T-helper 1 cell treated with Interleukin-12 subunit alpha and Interleukin-12 subunit beta and Interleukin-4 antibody, amounts not matched to agents 30 ng/mL and 1 ng/mL, for 36 hours (primary cell): ENCODE measurements around the gene THBD. TPM values are rescaled to one million over a fixed set of nuclear protein-coding genes. Genes with fewer than 3 reads are reported as not detected.

Experiments used
- intact Hi-C: fragments of 100-400 bp; cut with micrococcal nuclease; formaldehyde crosslinking; loops from one replicate; pipeline ENCODE4 v1.15.1; 2024
- total RNA-seq: library from RNA; stranded (reverse); gene quantifications from 2 replicates; pipeline ENCODE4 v1.2.3, GENCODE V29; 2022

The THBD gene
- total RNA-seq, 1 donor from 2014 or later: not detected

DNA sequence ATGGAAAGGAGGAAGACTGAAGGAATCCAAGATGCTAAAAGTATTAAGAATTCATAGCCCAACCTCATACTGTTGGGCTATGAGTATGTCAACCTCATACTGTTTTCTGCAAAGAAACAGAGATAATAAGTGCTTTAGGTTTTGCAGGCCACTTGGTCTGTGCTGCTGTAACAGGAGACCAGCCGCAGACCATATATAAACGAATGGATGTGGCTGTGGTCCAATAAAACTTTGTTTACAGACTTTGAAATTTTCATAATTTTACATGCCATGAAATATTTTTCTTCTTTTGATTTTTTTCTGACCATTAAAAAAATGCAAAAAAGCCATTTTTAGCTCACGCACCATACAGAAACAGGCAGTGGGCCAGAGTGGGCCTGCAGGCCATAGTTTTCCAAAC is 13.7 kb upstream of the THBD start:
- intact Hi-C loops: no loop called here

DNA sequence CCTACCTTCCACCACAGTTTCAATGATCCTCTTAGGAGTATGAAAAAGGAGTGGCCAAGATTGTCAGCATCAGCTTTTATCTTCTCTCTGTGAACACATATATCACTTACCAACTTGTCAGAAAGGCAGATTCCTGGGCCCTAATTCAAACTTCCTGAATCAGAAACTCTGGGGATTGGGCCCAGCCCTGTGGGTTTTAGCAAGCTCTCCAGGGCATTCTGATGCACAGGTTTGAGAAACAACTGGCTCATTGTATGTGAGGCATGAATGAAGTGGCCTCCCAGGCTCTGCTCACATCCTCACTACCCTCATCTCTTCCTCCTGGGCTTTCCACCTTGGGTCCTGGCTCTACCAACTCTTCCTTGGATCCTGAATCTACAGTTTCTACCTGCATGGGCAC is 13.2 kb upstream of the THBD start:
- intact Hi-C loops: no loop called here

DNA sequence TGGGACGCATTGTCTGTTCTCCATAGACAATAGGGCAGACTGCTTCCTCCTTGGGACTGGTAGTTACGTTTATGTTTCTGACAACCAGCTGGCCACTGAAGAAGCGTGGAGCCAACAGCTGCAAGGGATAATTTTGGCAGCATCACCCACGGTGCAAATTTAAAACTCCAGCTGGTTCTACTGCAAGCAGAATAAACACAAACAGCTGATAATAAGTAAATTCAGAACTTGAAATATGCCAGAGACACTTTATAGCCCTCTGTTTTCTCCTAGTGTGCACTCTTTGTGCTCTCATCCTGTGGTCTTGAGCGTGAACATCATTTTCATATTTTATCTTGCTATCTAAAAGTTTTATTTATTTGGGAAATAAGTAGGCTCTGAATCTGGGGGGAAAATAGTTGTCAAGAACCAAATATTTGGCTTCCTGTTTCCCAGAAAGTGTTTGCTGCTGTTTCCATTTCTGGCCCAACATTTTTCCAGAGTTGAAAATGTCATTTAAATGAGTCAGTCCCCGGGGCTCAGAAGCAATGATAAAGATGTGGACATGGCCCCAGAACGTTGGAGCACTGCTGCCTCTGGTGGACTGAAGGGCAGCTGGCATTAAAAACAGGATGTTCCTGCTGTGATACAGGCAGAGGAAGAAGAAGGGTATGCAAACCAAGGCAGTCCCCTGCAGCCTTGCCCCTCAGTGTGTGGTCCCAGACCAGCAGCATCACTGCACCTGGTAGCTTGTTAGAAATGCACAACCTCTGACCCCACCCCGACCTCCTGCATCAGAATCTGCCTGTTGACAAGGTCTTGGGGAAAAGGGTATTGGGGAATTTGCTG is 12.5 kb upstream of the THBD start:
- intact Hi-C loops: no loop called here

DNA sequence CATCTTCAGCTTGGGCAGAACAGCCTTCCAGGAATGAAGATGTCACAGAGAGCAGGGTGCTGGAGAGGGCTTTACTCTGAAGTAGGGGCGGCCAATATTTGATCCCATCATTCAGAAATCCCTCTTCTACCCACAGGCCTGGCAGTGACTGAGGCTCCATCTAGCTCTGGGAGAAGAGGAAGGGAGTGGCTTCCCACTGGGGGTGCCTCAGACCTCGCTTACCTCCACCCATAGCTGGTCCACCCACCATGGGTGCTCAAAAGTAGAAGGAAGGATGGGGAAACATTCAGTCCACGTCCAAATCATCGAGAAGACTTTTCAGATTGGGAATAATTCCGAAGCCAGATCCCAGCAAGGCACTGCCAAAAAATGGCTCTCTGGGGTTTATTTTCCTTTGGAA is 11.8 kb upstream of the THBD start:
- intact Hi-C loops: no loop called here

DNA sequence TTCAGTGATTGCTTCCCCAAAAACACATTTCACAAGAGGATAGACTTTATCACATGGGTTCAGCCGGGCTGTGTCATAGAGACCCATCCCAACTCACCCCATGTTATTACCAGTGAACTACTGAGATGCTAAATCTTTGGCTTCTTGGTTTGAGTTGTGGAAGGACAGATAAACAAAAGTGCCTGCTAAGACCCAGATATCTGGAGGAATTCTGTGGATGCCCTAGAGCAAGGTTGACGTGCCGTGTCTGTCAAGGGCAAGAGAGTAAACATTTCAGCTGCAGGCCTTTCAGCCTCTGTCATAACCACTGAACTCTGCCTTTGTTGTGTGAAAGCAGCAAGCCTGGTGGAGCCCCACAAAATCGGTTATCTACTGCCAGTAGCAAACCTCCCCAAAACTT is 11.2 kb upstream of the THBD start:
- intact Hi-C loops: no loop called here

DNA sequence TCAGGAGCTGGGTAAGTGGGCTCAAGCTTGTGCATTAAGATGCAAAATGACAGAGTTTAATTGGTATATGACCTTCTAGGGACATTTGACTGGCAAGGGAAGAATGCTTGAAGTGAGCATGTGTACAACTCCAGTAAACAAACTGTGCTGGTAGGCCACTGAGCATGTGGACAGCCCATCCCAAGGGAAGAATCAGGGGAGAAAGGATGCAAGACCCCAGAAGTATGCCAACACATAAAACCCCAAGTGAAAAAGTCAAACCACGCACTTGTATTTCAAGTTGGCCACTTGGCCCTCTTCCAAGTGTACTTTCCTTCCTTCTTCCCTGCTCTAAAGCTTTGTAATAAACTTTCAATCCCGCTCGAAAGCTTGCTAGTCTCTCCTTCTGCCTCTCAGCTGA is 10.4 kb upstream of the THBD start:
- intact Hi-C loops: loop anchor here (10.0 kb wide), 1 partner anchor 135 kb away; no protein-coding TSS in a partner anchor

DNA sequence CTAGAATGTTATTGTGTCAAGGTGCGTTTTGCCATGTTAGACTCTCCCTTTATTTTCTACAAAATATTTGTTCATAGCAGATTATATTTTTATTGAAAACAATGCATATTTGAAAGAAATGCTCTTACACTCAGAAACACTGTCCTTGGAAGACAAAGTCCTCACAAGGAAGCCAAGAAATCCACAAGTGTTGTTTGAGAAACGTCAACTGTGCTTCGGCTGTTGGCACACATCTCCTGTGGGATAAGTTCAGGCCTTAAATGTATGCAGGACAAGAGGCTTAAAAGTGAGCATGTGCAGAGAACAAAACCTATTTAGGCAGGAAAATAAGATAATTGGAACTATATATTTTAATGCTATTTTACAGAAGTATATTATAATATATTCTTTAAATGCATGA is 9.5 kb upstream of the THBD start:
- intact Hi-C loops: loop anchor here (10.0 kb wide), 1 partner anchor 136 kb away; no protein-coding TSS in a partner anchor

DNA sequence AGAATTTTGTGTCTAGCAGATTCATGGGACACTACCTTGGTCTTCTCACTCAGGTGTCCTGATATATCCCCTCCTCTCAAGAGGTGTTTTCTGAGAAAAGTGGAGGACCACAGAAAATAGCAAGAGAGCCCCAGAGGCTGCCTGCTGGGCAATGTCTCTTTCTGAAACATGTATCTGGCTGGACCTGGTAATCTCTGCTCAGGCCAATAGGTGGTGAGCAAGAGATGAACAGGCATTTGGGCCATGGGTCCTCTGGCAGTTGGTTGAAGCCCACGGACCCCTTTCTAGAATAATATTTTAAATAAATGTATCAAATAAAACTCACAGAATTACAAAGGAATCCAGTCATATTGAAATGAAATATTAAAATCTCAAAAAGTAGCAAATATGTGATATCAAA is 8.8 kb upstream of the THBD start:
- intact Hi-C loops: loop anchor here (10.0 kb wide), 1 partner anchor 137 kb away; no protein-coding TSS in a partner anchor

DNA sequence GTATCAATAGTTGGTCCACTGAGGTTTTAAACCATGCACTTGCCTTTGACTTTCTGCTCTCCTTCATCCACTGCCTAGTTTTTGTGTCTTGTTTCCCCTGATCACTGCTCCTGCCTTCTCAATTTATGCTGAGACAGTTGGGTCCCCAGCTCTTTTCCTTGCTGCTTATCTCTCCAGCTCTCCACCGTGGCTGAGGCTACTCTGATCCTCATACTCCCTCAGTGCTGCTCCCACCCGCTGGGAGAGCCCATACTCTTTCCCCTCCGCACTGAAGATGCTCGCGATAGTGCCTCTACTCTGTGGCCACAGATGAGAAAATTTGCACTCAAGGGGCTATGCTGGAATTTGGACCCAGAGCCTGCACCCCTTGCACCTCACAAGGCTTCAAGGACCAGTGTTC is 3.4 kb upstream of the THBD start:
- intact Hi-C loops: loop anchor here (5.0 to 10.0 kb wide), 2 partner anchors 142 to 289 kb away; no protein-coding TSS in a partner anchor

DNA sequence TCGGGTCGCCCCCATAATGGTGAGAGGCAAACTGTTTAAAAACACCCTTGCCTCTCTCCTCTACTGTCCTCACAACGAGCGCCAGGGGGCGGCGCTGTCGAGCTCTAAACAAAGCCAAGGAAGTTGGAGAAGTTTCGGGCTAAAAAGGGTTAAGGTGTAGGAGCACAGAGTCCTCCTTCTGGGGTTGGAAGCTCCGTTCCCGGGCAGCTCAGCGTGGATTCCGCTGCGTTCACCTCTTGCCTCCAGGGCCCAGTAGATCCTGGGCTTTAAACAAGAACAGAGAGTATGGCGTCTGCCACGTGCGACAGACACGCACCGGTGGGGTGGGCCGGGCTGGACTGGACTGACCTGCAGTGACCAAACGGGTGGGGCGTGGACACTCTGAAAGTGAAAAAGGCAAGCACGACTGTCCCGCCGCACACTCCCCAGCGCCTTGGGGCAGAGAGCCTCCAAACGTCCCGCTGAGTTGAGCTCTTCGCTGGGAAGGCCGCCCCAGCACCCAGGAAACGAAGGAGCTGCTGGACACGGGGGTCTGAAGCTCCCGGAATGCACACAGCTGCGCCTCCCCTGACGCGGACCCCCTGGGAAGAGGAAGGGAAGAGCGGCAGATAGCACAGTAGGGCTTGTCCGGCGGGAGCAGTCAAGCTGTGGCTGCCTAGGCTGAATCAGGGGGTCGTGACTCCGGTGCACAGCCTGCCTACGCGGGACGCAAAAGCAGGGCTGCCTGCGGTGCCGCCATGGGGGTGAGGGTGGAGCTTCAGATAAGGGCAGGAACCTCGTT is 1.6 kb upstream of the THBD start:
- intact Hi-C loops: loop anchor here (1.0 to 10.0 kb wide), 3 partner anchors 144 to 291 kb away; no protein-coding TSS in a partner anchor

DNA sequence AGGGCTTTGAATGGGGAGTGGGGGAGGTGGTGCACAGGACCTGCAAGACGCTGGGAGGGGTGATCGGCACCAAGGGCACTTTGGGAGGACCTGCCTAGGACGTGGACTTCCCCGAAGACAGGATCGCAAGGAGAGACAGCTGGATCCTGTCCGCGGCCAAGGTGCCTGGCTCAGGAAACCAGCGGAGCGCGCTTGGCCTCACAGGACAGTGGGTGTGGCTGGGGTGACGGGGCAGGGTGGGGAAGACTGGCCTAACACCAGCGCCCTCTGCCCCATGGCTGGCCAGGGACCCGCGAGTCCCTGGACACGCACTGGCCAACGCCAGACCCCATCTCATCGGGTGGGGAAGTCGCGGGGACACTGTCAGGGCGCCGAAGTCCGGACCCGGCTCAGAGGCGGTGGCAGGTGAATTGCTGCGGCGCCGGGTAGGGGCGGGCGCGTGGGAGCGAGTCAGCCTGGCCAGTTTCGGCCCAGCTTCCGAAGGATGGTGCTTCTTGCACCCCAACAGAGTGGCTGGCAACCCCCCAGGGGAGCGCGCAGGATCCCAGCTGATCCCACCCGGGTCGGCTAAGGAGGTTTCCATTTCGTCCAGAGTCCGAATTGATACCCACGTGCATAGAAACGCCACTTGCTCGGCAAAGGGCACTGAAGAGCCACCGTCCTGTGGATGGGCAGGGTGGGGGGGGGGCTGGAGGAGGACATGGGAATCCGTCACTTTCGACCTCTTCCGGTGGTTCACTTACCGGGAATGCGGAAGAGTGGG is 785 bp upstream of the THBD start:
- intact Hi-C loops: loop anchor here (1.0 to 10.0 kb wide), 3 partner anchors 145 to 292 kb away; no protein-coding TSS in a partner anchor

DNA sequence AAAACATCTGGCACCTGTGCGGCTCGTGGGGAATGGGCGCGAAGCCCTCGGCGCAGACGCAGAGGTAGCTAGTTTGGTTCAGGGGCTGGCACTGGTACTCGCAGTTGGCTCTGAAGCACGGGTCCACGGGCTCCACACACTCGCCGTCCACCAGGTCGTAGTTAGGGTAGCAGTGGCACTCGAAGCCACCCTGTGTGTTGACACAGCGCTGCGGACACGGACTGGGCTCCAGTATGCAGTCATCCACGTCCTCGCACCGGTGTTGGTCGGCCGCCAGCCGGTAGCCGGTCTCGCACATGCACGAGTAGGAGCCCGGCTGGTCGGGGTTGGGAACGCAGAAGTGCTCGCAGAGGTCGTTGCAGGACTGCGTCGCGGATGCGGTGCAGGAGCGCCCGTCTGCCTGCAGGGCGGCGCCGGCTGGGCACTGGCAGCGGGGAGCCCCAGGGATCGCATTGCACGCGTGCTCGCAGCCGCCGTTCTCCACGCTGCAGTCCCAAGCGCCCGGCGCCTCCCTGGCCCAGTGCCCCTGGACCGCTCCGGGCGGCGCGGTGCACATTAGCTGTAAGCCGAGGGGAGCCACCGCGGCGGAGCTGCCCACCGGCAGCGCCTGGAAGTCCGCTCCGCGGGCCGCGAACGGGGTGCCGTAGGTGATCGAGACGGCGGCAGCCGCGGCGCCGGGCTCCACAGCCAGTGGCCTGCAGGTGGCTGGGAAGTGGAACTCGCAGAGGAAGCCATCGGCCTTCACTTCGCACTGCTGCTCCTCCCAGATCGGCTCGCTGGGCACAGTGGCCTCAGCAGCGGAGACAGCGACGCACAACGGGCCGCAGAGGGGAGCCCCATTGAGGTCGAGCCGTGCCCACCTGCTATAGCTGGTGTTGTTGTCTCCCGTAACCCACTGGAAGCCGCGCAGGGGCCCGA is 930 bp downstream of the THBD start:
- intact Hi-C loops: loop anchor here (2.0 to 5.0 kb wide), 2 partner anchors 94 to 358 kb away; no protein-coding TSS in a partner anchor

DNA sequence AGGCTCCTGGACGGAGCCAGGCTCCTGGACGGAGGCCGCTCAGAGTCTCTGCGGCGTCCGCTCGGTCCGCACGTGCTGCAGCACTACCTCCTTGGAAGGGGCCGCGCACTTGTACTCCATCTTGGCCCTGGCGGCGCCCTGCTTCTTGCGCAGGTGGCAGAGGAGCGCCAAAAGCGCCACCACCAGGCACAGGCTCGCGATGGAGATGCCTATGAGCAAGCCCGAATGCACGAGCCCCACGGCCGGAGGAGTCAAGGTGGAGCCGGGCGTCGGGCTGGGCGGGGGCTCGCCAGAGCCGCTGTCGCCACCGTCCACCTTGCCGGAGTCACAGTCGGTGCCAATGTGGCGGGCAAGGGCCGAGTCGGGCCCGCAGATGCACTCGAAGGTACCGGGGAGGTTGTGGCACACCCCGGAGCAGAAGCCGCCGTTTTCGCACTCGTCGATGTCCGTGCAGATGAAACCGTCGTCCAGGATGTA is 1.7 kb downstream of the THBD start:
- intact Hi-C loops: loop anchor here (2.0 to 5.0 kb wide), 2 partner anchors 95 to 357 kb away; no protein-coding TSS in a partner anchor

DNA sequence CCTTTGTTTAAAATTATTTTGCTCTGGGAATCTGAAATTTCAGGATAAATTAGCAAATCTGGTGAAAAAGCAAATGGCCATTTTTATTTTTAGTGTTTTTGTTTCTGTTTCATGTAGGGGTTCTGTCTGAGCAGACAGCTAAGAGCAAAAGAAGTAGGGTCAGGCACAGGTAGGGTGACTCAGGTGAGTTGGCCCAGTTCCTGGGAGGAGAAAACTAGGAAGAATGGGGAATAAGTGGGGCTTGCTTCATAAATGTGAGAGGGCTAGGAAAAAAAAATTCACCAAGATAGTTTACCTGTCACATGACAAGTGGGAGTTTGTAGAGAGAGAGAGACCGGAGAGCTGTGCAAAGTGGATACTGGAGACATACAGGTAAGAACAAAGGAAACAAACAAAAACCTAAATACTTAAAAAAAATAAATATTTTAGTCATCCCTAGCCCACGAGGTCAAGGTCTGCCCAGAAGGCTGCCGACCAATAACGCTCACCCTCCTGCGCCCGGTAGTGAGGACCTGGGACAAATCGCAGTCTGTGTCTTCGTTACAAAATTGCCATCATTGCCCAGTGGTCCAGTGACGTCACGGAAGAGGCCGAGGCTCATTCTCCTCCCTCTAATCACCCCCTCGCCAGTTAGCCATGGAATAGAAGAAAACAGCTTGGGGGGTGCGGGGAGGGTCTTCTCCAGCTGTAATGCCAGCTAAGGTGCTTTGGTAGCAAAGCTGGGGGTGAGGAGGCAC is 2.3 kb downstream of the THBD start:
- intact Hi-C loops: loop anchor here (5.0 kb wide), 1 partner anchor 95 kb away; no protein-coding TSS in a partner anchor

DNA sequence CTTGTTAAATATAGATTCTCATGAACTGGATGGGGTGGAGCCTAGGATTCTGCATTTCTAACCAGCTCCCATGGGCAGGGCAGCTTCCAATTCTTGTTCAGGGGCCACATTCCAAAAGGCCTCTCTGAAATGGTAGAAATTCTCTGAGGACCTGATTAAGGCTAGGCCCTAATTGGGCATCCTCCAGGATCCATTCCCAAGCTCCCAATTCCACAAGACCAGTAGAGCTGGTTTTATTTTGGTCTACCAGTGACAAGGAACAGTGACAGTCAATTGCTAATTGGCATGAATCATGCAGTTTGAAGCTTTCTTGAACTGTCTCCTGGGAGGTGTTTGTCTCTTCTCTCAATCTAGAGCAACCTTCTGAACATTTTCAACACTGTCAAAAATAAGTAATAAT is 3.0 kb downstream of the THBD start:
- intact Hi-C loops: loop anchor here (5.0 kb wide), 1 partner anchor 96 kb away; no protein-coding TSS in a partner anchor

DNA sequence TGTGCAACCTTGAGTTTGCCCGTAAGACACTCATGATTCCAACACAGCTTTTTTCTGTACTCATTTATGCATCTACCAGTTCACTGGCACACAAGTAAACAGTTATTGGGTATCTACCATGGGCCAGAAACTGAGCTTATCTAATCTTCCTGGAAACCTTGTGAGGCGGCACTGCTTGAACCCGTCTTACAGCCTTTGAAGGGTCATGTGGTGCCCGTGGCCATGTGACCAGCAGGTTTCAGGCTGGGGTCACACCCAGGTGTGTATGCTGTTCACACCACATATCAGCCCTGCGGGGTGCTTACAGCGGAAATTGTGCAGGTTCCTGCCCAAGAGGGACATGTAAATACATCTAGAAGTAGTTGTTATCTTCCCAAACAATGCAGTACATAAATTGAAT is 6.1 kb downstream of the THBD start:
- intact Hi-C loops: no loop called here

DNA sequence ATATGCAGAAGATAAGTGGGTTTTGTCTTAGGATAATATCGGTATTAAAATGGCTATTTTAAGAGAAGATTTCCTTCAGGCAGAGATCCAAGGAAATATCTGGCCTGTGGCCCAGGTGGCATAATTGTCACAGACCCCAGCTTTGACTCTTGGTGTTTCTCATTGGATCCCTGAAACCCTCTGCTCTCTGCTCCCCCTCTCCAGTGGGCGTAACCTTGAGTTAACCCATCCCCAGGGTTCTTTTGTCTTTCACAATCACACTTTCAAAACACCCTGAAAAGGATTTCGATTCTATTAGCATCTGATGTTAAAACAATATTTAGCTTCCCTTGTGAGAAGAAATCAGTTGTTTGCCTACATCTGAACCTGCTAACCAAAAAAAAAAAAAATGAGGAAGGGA is 7.2 kb downstream of the THBD start:
- intact Hi-C loops: no loop called here

DNA sequence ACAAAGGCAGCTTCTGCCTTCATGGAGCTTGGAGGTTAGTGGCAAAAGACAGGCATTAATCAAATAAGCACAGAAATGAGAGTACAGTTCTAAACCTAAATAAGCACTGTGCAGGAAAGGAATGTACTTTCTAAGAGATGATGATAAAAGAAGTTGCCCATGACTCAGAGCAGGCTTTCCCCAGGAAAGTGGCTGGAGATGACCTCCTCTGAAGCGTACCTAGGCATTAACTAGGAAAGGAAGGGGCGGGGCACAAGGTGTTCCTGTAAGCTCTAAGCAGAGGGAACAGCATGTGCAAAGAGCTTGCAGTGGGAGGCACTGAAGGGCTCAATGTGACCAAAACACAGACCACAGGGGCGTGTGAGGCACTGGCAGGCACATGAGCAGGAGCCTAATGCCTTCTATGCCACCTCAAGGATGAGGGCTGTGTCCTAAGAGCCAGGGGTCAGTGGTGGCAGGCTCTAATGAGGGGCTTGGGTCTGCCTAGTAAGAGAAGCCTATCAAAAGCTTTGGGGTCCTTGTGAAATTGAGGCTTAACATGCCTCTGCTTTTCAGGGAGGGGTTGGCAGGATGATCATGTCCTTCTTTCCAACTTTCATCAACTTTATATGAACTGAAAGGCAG is 9.5 kb downstream of the THBD start:
- intact Hi-C loops: loop anchor here (10.0 kb wide), 1 partner anchor 65 kb away; no protein-coding TSS in a partner anchor
